Astrocyte (in vitro differentiated cells and primary cell): ENCODE measurements around the gene PPP1R36. TPM values are rescaled to one million over a fixed set of nuclear protein-coding genes. Genes with fewer than 3 reads are reported as not detected.

Experiments
- DNase-seq: peaks from one replicate; pipeline ENCODE4 v3.0.0-alpha.2; 2010; ENCODE audit warnings: low read depth
- FAIRE-seq: peaks from 2 replicates; lab custom pipeline; 2011; peaks lifted over from hg19 to GRCh38; lab: Jason Lieb, UNC
- H2AFZ ChIP-seq: 2 replicates; pipeline ENCODE4 v1.6.0; 2012; ENCODE audit warnings: low read depth, low read length, inconsistent platforms
- H3K27ac ChIP-seq: 2 replicates; pipeline ENCODE4 v1.5.1; 2011; ENCODE audit warnings: low read depth, low read length, inconsistent platforms
- H3K27me3 ChIP-seq: 2 replicates; pipeline ENCODE4 v1.6.0; 2011; ENCODE audit warnings: low read length, inconsistent platforms; ENCODE audit not compliant: insufficient read depth
- H3K36me3 ChIP-seq: 2 replicates; pipeline ENCODE4 v1.5.1; 2011; ENCODE audit warnings: low read length, inconsistent platforms; ENCODE audit not compliant: insufficient read depth
- H3K4me1 ChIP-seq: 2 replicates; pipeline ENCODE4 v1.5.1; 2011; ENCODE audit warnings: low read length, inconsistent platforms; ENCODE audit not compliant: insufficient read depth
- H3K4me2 ChIP-seq: 2 replicates; pipeline ENCODE4 v1.6.0; 2012; ENCODE audit warnings: low read length, inconsistent platforms
- H3K4me3 ChIP-seq: 2 replicates; pipeline ENCODE4 v1.5.1; 2011; ENCODE audit warnings: low read depth, mild to moderate bottlenecking, low read length, inconsistent platforms; ENCODE audit not compliant: insufficient read depth
- H3K79me2 ChIP-seq: 2 replicates; pipeline ENCODE4 v1.6.0; 2012; ENCODE audit warnings: mild to moderate bottlenecking, low read length, inconsistent platforms; ENCODE audit not compliant: insufficient read depth
- H3K9ac ChIP-seq: 2 replicates; pipeline ENCODE4 v1.6.0; 2012; ENCODE audit warnings: mild to moderate bottlenecking, low read length, inconsistent platforms
- H3K9me3 ChIP-seq: 2 replicates; pipeline ENCODE4 v1.5.1; 2012; ENCODE audit warnings: low read depth, mild to moderate bottlenecking, low read length, inconsistent platforms; ENCODE audit not compliant: insufficient read depth
- H4K20me1 ChIP-seq: 2 replicates; pipeline ENCODE4 v1.6.0; 2012; ENCODE audit warnings: low read length, inconsistent platforms; ENCODE audit not compliant: insufficient read depth
- H3K27ac Mint-ChIP-seq: one replicate; pipeline ENCODE4 v1.8.0; 2021; ENCODE audit warnings: mild to moderate bottlenecking, mixed read lengths; ENCODE audit not compliant: unreplicated experiment
- H3K27me3 Mint-ChIP-seq: one replicate; pipeline ENCODE4 v1.8.0; 2021; ENCODE audit warnings: low read depth, mixed read lengths; ENCODE audit not compliant: unreplicated experiment
- H3K36me3 Mint-ChIP-seq: one replicate; pipeline ENCODE4 v1.8.0; 2021; ENCODE audit warnings: low read depth, mixed read lengths; ENCODE audit not compliant: unreplicated experiment
- H3K4me1 Mint-ChIP-seq: one replicate; pipeline ENCODE4 v1.8.0; 2021; ENCODE audit warnings: low read depth, mixed read lengths; ENCODE audit not compliant: unreplicated experiment
- H3K4me3 Mint-ChIP-seq: one replicate; pipeline ENCODE4 v1.8.0; 2021; ENCODE audit warnings: mild to moderate bottlenecking, moderate library complexity, mixed read lengths; ENCODE audit not compliant: unreplicated experiment
- H3K9me3 Mint-ChIP-seq: one replicate; pipeline ENCODE4 v1.8.0; 2021; ENCODE audit warnings: mild to moderate bottlenecking, mixed read lengths; ENCODE audit not compliant: unreplicated experiment
- EZH2 ChIP-seq: IDR thresholded peaks from 2 replicates; pipeline ENCODE4 v1.6.1; 2012; ENCODE audit warnings: mild to moderate bottlenecking, low read length, inconsistent platforms; ENCODE audit not compliant: insufficient read depth
- total RNA-seq: library from RNA; stranded (reverse); gene quantifications from 2 replicates; pipeline ENCODE4 v1.2.1, GENCODE V29; 2021
- TF ChIP-seq, protein P1 (sequence below): IDR thresholded peaks from 2 replicates; pipeline ENCODE4 v1.5.1; 2011; ENCODE audit warnings: low read depth, mild to moderate bottlenecking, inconsistent platforms, low read length, moderate library complexity; ENCODE audit not compliant: insufficient read depth

Gene PPP1R36
- total RNA-seq, 1 donor from 2014 or later = 0.91 TPM

DNA sequence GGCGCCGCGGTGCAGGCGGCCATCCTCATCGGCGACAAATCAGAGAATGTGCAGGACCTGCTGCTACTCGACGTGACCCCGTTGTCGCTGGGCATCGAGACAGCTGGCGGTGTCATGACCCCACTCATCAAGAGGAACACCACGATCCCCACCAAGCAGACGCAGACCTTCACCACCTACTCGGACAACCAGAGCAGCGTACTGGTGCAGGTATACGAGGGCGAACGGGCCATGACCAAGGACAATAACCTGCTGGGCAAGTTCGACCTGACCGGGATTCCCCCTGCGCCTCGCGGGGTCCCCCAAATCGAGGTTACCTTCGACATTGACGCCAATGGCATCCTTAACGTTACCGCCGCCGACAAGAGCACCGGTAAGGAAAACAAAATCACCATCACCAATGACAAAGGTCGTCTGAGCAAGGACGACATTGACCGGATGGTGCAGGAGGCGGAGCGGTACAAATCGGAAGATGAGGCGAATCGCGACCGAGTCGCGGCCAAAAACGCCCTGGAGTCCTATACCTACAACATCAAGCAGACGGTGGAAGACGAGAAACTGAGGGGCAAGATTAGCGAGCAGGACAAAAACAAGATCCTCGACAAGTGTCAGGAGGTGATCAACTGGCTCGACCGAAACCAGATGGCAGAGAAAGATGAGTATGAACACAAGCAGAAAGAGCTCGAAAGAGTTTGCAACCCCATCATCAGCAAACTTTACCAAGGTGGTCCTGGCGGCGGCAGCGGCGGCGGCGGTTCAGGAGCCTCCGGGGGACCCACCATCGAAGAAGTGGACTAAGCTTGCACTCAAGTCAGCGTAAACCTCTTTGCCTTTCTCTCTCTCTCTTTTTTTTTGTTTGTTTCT is 7.6 kb upstream of the PPP1R36 start:
- H2AFZ ChIP-seq = peak overlapping the region; percentile 84

DNA sequence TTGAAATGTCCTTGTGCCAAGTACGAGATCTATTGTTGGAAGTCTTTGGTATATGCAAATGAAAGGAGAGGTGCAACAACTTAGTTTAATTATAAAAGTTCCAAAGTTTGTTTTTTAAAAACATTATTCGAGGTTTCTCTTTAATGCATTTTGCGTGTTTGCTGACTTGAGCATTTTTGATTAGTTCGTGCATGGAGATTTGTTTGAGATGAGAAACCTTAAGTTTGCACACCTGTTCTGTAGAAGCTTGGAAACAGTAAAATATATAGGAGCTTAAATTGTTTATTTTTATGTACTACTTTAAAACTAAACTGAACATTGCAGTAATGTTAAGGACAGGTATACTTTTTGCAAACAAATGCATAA is 6.9 kb upstream of the PPP1R36 start:
- TF ChIP-seq, protein P1, sequence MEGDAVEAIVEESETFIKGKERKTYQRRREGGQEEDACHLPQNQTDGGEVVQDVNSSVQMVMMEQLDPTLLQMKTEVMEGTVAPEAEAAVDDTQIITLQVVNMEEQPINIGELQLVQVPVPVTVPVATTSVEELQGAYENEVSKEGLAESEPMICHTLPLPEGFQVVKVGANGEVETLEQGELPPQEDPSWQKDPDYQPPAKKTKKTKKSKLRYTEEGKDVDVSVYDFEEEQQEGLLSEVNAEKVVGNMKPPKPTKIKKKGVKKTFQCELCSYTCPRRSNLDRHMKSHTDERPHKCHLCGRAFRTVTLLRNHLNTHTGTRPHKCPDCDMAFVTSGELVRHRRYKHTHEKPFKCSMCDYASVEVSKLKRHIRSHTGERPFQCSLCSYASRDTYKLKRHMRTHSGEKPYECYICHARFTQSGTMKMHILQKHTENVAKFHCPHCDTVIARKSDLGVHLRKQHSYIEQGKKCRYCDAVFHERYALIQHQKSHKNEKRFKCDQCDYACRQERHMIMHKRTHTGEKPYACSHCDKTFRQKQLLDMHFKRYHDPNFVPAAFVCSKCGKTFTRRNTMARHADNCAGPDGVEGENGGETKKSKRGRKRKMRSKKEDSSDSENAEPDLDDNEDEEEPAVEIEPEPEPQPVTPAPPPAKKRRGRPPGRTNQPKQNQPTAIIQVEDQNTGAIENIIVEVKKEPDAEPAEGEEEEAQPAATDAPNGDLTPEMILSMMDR = no peak
- TF ChIP-seq EZH2 = no peak
- H3K4me3 ChIP-seq = peak overlapping the region; percentile 61

More for the DNA sequence above, 7.6 kb upstream of the PPP1R36 start:
- Histone ChIP-seq H3K4me3 (peak overlapping the region; percentile 61), H3K27ac (no peak overlapping the region), H3K36me3 (no peaks in the 10 kb centered on the region), H3K27me3 (peaks cover 18% of the 10 kb centered on the region), H3K4me2 (peak overlapping the region; percentile 91), H3K9me3 (peaks cover 15% of the 10 kb centered on the region), H3K4me1 (peaks cover 18% of the 10 kb centered on the region), H4K20me1 (peaks cover 9% of the 10 kb centered on the region), H3K79me2 (peaks cover 10% of the 10 kb centered on the region), H3K9ac (peak overlapping the region; percentile 62)
- Mint-ChIP-seq H3K4me3 (no peak overlapping the region), H3K9me3 (peaks cover 6% of the 10 kb centered on the region), H3K27ac (no peak overlapping the region), H3K36me3 (peaks cover 6% of the 10 kb centered on the region), H3K4me1 (peaks cover 7% of the 10 kb centered on the region), H3K27me3 (no peaks in the 10 kb centered on the region)
- no peak for FAIRE-seq
- no peak for DNase-seq
- TF ChIP-seq, protein P1 = no peak
- peak; percentile 85 for TF ChIP-seq EZH2

More for the DNA sequence above, 6.9 kb upstream of the PPP1R36 start:
- H4K20me1 ChIP-seq = peaks cover 9% of the 10 kb centered on the region
- peaks cover 18% of the 10 kb centered on the region for H3K4me1 ChIP-seq
- H3K27me3 ChIP-seq = peaks cover 18% of the 10 kb centered on the region
- no peak overlapping the region for H3K9ac ChIP-seq
- H3K4me2 ChIP-seq = peak overlapping the region; percentile 91
- no peak overlapping the region for H3K27ac Mint-ChIP-seq
- FAIRE-seq (no peak), DNase-seq (no peak)
- H3K4me3 Mint-ChIP-seq = no peak overlapping the region
- peaks cover 6% of the 10 kb centered on the region for H3K36me3 Mint-ChIP-seq
- no peaks in the 10 kb centered on the region for H3K27me3 Mint-ChIP-seq
- no peaks in the 10 kb centered on the region for H3K36me3 ChIP-seq
- H3K9me3 Mint-ChIP-seq = peaks cover 6% of the 10 kb centered on the region
- peaks cover 7% of the 10 kb centered on the region for H3K4me1 Mint-ChIP-seq
- no peak overlapping the region for H2AFZ ChIP-seq
- H3K79me2 ChIP-seq = peaks cover 10% of the 10 kb centered on the region
- no peak overlapping the region for H3K27ac ChIP-seq
- peaks cover 15% of the 10 kb centered on the region for H3K9me3 ChIP-seq
